ENCODE data around the gene CYP27A1.

The CYP27A1 gene

GRCh38 chr2:218780851-218781690 lies 876 bp upstream of the CYP27A1 start:
- CTCF ChIA-PET: no interaction called here
- TF ChIP-seq CTCF (conservative IDR thresholded peaks at IDR 0.05; ENCODE audit: low read depth): no peak
- no peak overlapping the region for H3K27ac ChIP-seq
- DNase-seq (ENCODE audit: low spot score): no peak
- POLR2A ChIA-PET (ENCODE audit: low non-redundant PET): no interaction called here

GRCh38 chr2:218782528-218782844 lies 539 bp downstream of the CYP27A1 start:
- POLR2A ChIA-PET (ENCODE audit: low non-redundant PET): no interaction called here
- CTCF ChIA-PET: interaction anchor here (0.6 to 0.9 kb wide), 2 partner anchors 67 to 69 kb away, joined by 3 to 5 read pairs; no protein-coding TSS in a partner anchor
- no peak for TF ChIP-seq CTCF (conservative IDR thresholded peaks at IDR 0.05; ENCODE audit: low read depth)
- no peak for DNase-seq (ENCODE audit: low spot score)
- no peak overlapping the region for H3K27ac ChIP-seq

- POLR2A ChIA-PET (ENCODE audit: low non-redundant PET): no interaction called here
- no peak overlapping the region for H3K27ac ChIP-seq
- CTCF ChIA-PET: interaction anchor here (0.6 kb wide), 1 partner anchor 35 kb away, joined by 3 read pairs; no protein-coding TSS in a partner anchor
- DNase-seq (ENCODE audit: low spot score): no peak
- no peak for TF ChIP-seq CTCF (conservative IDR thresholded peaks at IDR 0.05; ENCODE audit: low read depth)
Observed at GRCh38 chr2:218783688-218784087, 1.7 kb downstream of the CYP27A1 start.

GRCh38 chr2:218785103-218785502 lies 3.2 kb downstream of the CYP27A1 start:
- TF ChIP-seq CTCF (conservative IDR thresholded peaks at IDR 0.05; ENCODE audit: low read depth): no peak
- DNase-seq (ENCODE audit: low spot score): no peak
- no peak overlapping the region for H3K27ac ChIP-seq
- ChIA-PET POLR2A (ENCODE audit: low non-redundant PET) (no interaction called here), CTCF (no interaction called here)

- no peak overlapping the region for H3K27ac ChIP-seq
- CTCF ChIA-PET: interaction anchor here (0.6 kb wide), 1 partner anchor 23 kb away, joined by 3 read pairs; no protein-coding TSS in a partner anchor
- no peak for DNase-seq (ENCODE audit: low spot score)
- POLR2A ChIA-PET (ENCODE audit: low non-redundant PET): no interaction called here
- no peak for TF ChIP-seq CTCF (conservative IDR thresholded peaks at IDR 0.05; ENCODE audit: low read depth)
Observed at GRCh38 chr2:218786133-218786532, 4.2 kb downstream of the CYP27A1 start.

- no peak for DNase-seq (ENCODE audit: low spot score)
- POLR2A ChIA-PET (ENCODE audit: low non-redundant PET): no interaction called here
- CTCF ChIA-PET: interaction anchor here (0.6 kb wide), 1 partner anchor 29 kb away, joined by 3 read pairs; no protein-coding TSS in a partner anchor
- no peak for TF ChIP-seq CTCF (conservative IDR thresholded peaks at IDR 0.05; ENCODE audit: low read depth)
- H3K27ac ChIP-seq: no peak overlapping the region
Observed at GRCh38 chr2:218788529-218789255, 6.7 kb downstream of the CYP27A1 start.
